ENCODE data around the gene MEG3. TPM values are rescaled to one million over a fixed set of nuclear protein-coding genes. Genes with fewer than 3 reads are reported as not detected.

The MEG3 gene
- total and polyA plus RNA-seq, 2 of the 8 experiments (the other 6 are each of a cell fraction or from before 2014, with no cell fraction given): 0.17 to 1.1 TPM

GRCh38 chr14:100861188-100861936, 35.4 kb downstream of the MEG3 start:
- H3K56ac ChIP-seq (replicated peaks; ENCODE audit: insufficient read length, low read depth, low read length): no peak overlapping the region
- no peak for TF ChIP-seq TAF1 (IDR thresholded peaks at IDR 0.05; ENCODE audit: low read depth, low read length)
- no peak overlapping the region for H4K5ac ChIP-seq (ENCODE audit: insufficient read length, low read depth, low read length)
- H2BK15ac ChIP-seq (ENCODE audit: low read length): no peak overlapping the region
- H3K14ac ChIP-seq (ENCODE audit: insufficient read length): no peak overlapping the region
- no peaks in the 10 kb centered on the region for H3K79me2 ChIP-seq (ENCODE audit: control insufficient read depth in 1 of 2, insufficient read depth in 2 of 2, low read length in 2 of 2)
- H3K27ac ChIP-seq (ENCODE audit: low read depth, low read length): no peak overlapping the region
- H3K23ac ChIP-seq (ENCODE audit: insufficient read length): no peak overlapping the region
- CTCF ChIA-PET (ENCODE audit: partially characterized antibody): interaction anchor here (1.0 to 2.3 kb wide), 2 partner anchors 10 to 40 kb away, joined by 3 to 6 read pairs; no protein-coding TSS in a partner anchor
- no peak overlapping the region for H2BK12ac ChIP-seq (ENCODE audit: low read depth, low read length)
- H3K4me2 ChIP-seq (ENCODE audit: insufficient read depth in 1 of 2, low read depth in 2 of 2, low read length in 2 of 2): no peak overlapping the region
- H3K4ac ChIP-seq (replicated peaks; ENCODE audit: insufficient read length, low read depth, low read length): no peak overlapping the region
- POLR2A ChIA-PET (ENCODE audit: partially characterized antibody): no interaction called here
- no peak overlapping the region for H3K18ac ChIP-seq (ENCODE audit: extremely low read depth, low read length)
- no peaks in the 10 kb centered on the region for H3K27me3 ChIP-seq (replicated peaks in 1 of 4; ENCODE audit: control insufficient read depth in 3 of 4, extremely low read depth in 1 of 4, insufficient read depth in 3 of 4, low read length in 3 of 4)
- no peak overlapping the region for H2AK5ac ChIP-seq (ENCODE audit: low read depth, low read length)
- no peaks in the 10 kb centered on the region for H4K20me1 ChIP-seq (replicated peaks in 1 of 2; ENCODE audit: control insufficient read depth in 1 of 2, insufficient read depth in 2 of 2, low read length in 2 of 2)
- H4K91ac ChIP-seq (replicated peaks; ENCODE audit: insufficient read length, low read length): no peak overlapping the region
- H3K23me2 ChIP-seq (ENCODE audit: low read depth, low read length): peaks cover 3% of the 10 kb centered on the region; the same call in 1 of the 2 replicates
- H3K9ac ChIP-seq (replicated peaks in 1 of 4; ENCODE audit: extremely low read depth in 1 of 4, low read depth in 3 of 4, low read length in 3 of 4): no peak overlapping the region
- no peak for DNase-seq (ENCODE audit: low read depth in 1 of 2, low spot score in 2 of 2)
- no peak overlapping the region for H2BK20ac ChIP-seq (ENCODE audit: low read length)
- 96% methylated on average over 12 of the region's 16 CpGs; no CpG with 5 or more reads in 1 of the 2 experiments for WGBS, 2 experiments (ENCODE audit: extremely low coverage in 1 of 2, insufficient coverage in 1 of 2, insufficient read length in 1 of 2, insufficient replicate concordance in 2 of 2, low coverage in 1 of 2, low lambda C conversion rate in 2 of 2, missing lambda C conversion rate in 1 of 2)
- H3K79me1 ChIP-seq (ENCODE audit: low read depth, low read length): no peaks in the 10 kb centered on the region
- no peak for FAIRE-seq
- peaks cover 7 to 14% of the 10 kb centered on the region in 2 experiments; a peak in 3 of 4 replicates for H3K9me3 ChIP-seq (ENCODE audit: insufficient read depth in 2 of 2, low read depth in 1 of 2, low read length in 1 of 2)
- no peaks in the 10 kb centered on the region; a peak in 2 of 7 replicates for H3K4me1 ChIP-seq (replicated peaks in 1 of 4; ENCODE audit: control insufficient read depth in 3 of 4, insufficient read depth in 4 of 4, low read length in 3 of 4)
- H2BK5ac ChIP-seq (ENCODE audit: low read depth, low read length): no peak overlapping the region
- no peak overlapping the region for H2BK120ac ChIP-seq (replicated peaks; ENCODE audit: low read depth, low read length)
- H4K8ac ChIP-seq (ENCODE audit: extremely low read depth, insufficient read depth, low read length): peak overlapping the region; percentile 10; the same call in 1 of the 2 replicates
- H2AFZ ChIP-seq (ENCODE audit: low read length): no peak overlapping the region
- no peak overlapping the region for H3K4me3 ChIP-seq (ENCODE audit: extremely low read depth in 1 of 4, insufficient read depth in 2 of 4, low read depth in 3 of 4, low read length in 4 of 4)
- no peaks in the 10 kb centered on the region for H3K36me3 ChIP-seq (ENCODE audit: control insufficient read depth in 2 of 4, insufficient read depth in 4 of 4, low read length in 3 of 4)

Data from H1 (cell line).